ENCODE results near the gene DCLRE1B.

Gene DCLRE1B

GRCh38 chr1:113876176-113876575, 28.9 kb upstream of the DCLRE1B start:
- DNase-seq (ENCODE audit: extremely low read depth, insufficient read length) = no peak
- Histone ChIP-seq H3K27me3 (replicated peaks; ENCODE audit: control insufficient read depth, insufficient read depth, low read length) (no peaks in the 10 kb centered on the region), H3K4me3 (replicated peaks; ENCODE audit: low read depth, low read length) (no peak overlapping the region), H3K36me3 (ENCODE audit: control insufficient read depth, insufficient read depth, low read length) (no peaks in the 10 kb centered on the region)
- TF ChIP-seq CTCF (IDR thresholded peaks at IDR 0.05; ENCODE audit: insufficient read depth, low read length, poor library complexity, severe bottlenecking) = no peak

GRCh38 chr1:113879739-113880038, 25.4 kb upstream of the DCLRE1B start:
- no peaks in the 10 kb centered on the region for H3K36me3 ChIP-seq (ENCODE audit: control insufficient read depth, insufficient read depth, low read length)
- H3K27me3 ChIP-seq (replicated peaks; ENCODE audit: control insufficient read depth, insufficient read depth, low read length) = no peaks in the 10 kb centered on the region
- no peak for TF ChIP-seq CTCF (IDR thresholded peaks at IDR 0.05; ENCODE audit: insufficient read depth, low read length, poor library complexity, severe bottlenecking)
- DNase-seq (ENCODE audit: extremely low read depth, insufficient read length) = no peak
- no peak overlapping the region for H3K4me3 ChIP-seq (replicated peaks; ENCODE audit: low read depth, low read length)

- no peak overlapping the region for H3K4me3 ChIP-seq (replicated peaks; ENCODE audit: low read depth, low read length)
- H3K36me3 ChIP-seq (ENCODE audit: control insufficient read depth, insufficient read depth, low read length) = no peaks in the 10 kb centered on the region
- no peak for TF ChIP-seq CTCF (IDR thresholded peaks at IDR 0.05; ENCODE audit: insufficient read depth, low read length, poor library complexity, severe bottlenecking)
- no peak for DNase-seq (ENCODE audit: extremely low read depth, insufficient read length)
- no peaks in the 10 kb centered on the region for H3K27me3 ChIP-seq (replicated peaks; ENCODE audit: control insufficient read depth, insufficient read depth, low read length)
Observed at GRCh38 chr1:113881661-113882060, 23.5 kb upstream of the DCLRE1B start.

GRCh38 chr1:113886417-113887401, 18.4 kb upstream of the DCLRE1B start:
- no peak for TF ChIP-seq CTCF (IDR thresholded peaks at IDR 0.05; ENCODE audit: insufficient read depth, low read length, poor library complexity, severe bottlenecking)

GRCh38 chr1:113887402-113888175, 17.5 kb upstream of the DCLRE1B start, which contains the start of gene BCL2L15:
Gene BCL2L15 (minus strand): TSS chr1:113887581. CDS start chr1:113887375, 206 bp downstream.
- Histone ChIP-seq H3K27me3 (replicated peaks; ENCODE audit: control insufficient read depth, insufficient read depth, low read length) (no peaks in the 10 kb centered on the region), H3K4me3 (replicated peaks; ENCODE audit: low read depth, low read length) (no peak within 1 kb of the TSS), H3K36me3 (ENCODE audit: control insufficient read depth, insufficient read depth, low read length) (no peaks in the 10 kb centered on the region)
- DNase-seq (ENCODE audit: extremely low read depth, insufficient read length) = no peak
- TF ChIP-seq CTCF (IDR thresholded peaks at IDR 0.05; ENCODE audit: insufficient read depth, low read length, poor library complexity, severe bottlenecking) = no peak

More at GRCh38 chr1:113886417-113887401, 18.4 kb upstream of the DCLRE1B start:
- Histone ChIP-seq H3K4me3 (replicated peaks; ENCODE audit: low read depth, low read length) (no peak overlapping the region), H3K27me3 (replicated peaks; ENCODE audit: control insufficient read depth, insufficient read depth, low read length) (no peaks in the 10 kb centered on the region), H3K36me3 (ENCODE audit: control insufficient read depth, insufficient read depth, low read length) (no peaks in the 10 kb centered on the region)
- no peak for DNase-seq (ENCODE audit: extremely low read depth, insufficient read length)

Measured in GM06990 (cell line).